RKO (cell line): ENCODE data around the gene TACR2.
"Not testable (repeated sequence)": the region's sequence is repeated elsewhere in the genome, so short reads cannot be mapped to it uniquely, and the experiment has no call there.

Source experiments
- DNase-seq: peaks from one replicate; pipeline ENCODE4 v3.0.0-alpha.2; 2016; ENCODE audit warnings: low spot score

The TACR2 gene

GRCh38 chr10:69450395-69450794, 33.7 kb upstream of the TACR2 start:
- not testable (repeated sequence) for DNase-seq

GRCh38 chr10:69449841-69450240, 33.1 kb upstream of the TACR2 start:
- DNase-seq: peak; percentile 74

- peak; percentile 64 for DNase-seq
Measured at GRCh38 chr10:69446650-69447151, 30.0 kb upstream of the TACR2 start.

- DNase-seq: no peak
Measured at GRCh38 chr10:69446229-69446628, 29.5 kb upstream of the TACR2 start.

- no peak for DNase-seq
Measured at GRCh38 chr10:69445041-69445440, 28.3 kb upstream of the TACR2 start.

- no peak for DNase-seq
Measured at GRCh38 chr10:69443354-69443753, 26.6 kb upstream of the TACR2 start.

GRCh38 chr10:69439813-69440506, 23.2 kb upstream of the TACR2 start:
- no peak for DNase-seq

GRCh38 chr10:69439350-69439739, 22.6 kb upstream of the TACR2 start:
- DNase-seq: no peak

GRCh38 chr10:69438536-69439349, 22.0 kb upstream of the TACR2 start:
- no peak for DNase-seq

- DNase-seq: no peak
Measured at GRCh38 chr10:69437321-69438259, 20.9 kb upstream of the TACR2 start.

- no peak for DNase-seq
Measured at GRCh38 chr10:69435966-69436520, 19.3 kb upstream of the TACR2 start.

- no peak for DNase-seq
Measured at GRCh38 chr10:69434926-69435325, 18.2 kb upstream of the TACR2 start.

- no peak for DNase-seq
Measured at GRCh38 chr10:69434169-69434568, 17.5 kb upstream of the TACR2 start.

- DNase-seq: no peak
Measured at GRCh38 chr10:69428165-69428564, 11.4 kb upstream of the TACR2 start.

GRCh38 chr10:69426376-69426727, 9.6 kb upstream of the TACR2 start:
- DNase-seq: no peak

- DNase-seq: no peak
Measured at GRCh38 chr10:69425511-69426298, 9.0 kb upstream of the TACR2 start.

GRCh38 chr10:69425041-69425440, 8.3 kb upstream of the TACR2 start:
- no peak for DNase-seq

- DNase-seq: no peak
Measured at GRCh38 chr10:69422676-69423075, 6.0 kb upstream of the TACR2 start.

GRCh38 chr10:69421611-69422308, 5.0 kb upstream of the TACR2 start:
- no peak for DNase-seq

- no peak for DNase-seq
Measured at GRCh38 chr10:69419744-69420126, 3.0 kb upstream of the TACR2 start.
